T47D (cell line): ENCODE data around the gene GRK1.

Experiments
- DNase-seq, 2 experiments: peaks; one replicate each; pipeline versions ENCODE4 v3.0.0 to v3.0.0-alpha.2; 2011 to 2012; ENCODE audit warnings: low read depth in 1 of 2, low spot score in 1 of 2
- JUND ChIP-seq: IDR thresholded peaks from 2 replicates; pipeline ENCODE4 v1.6.1; 2012; ENCODE audit warnings: low read depth
- in situ Hi-C: cut with HindIII; loops from 2 replicates; pipeline ENCODE4 v1.10.0; 2016; ENCODE audit warnings: low sequenced_read_pairs, low pct_unique_long_range_greater_than_20kb

GRK1 gene

GRCh38 chr13:113771709-113772331 is 104.8 kb downstream of the GRK1 start:
- in situ Hi-C loops = no loop called here
- no peak for TF ChIP-seq JUND
- no peak for DNase-seq

GRCh38 chr13:113774177-113775107 is 107.4 kb downstream of the GRK1 start:
- in situ Hi-C loops = no loop called here
- TF ChIP-seq JUND = no peak
- no peak for DNase-seq

- TF ChIP-seq JUND = no peak
- in situ Hi-C loops = no loop called here
- no peak for DNase-seq
These were observed 108.6 kb downstream of the GRK1 start for GRCh38 chr13:113775451-113776145.

- in situ Hi-C loops = no loop called here
- no peak for DNase-seq
- no peak for TF ChIP-seq JUND
These were observed 109.5 kb downstream of the GRK1 start for GRCh38 chr13:113776231-113777125.

GRCh38 chr13:113777311-113778260 is 110.6 kb downstream of the GRK1 start:
- in situ Hi-C loops = no loop called here
- TF ChIP-seq JUND = no peak
- peak; percentile 65 to 84 for DNase-seq

GRCh38 chr13:113781571-113781970 is 114.6 kb downstream of the GRK1 start:
- in situ Hi-C loops = no loop called here
- TF ChIP-seq JUND = no peak
- DNase-seq = no peak

GRCh38 chr13:113782472-113782871 is 115.5 kb downstream of the GRK1 start:
- in situ Hi-C loops = no loop called here
- TF ChIP-seq JUND = no peak
- DNase-seq = no peak

GRCh38 chr13:113783200-113783881 is 116.3 kb downstream of the GRK1 start:
- in situ Hi-C loops = no loop called here
- TF ChIP-seq JUND = no peak

GRCh38 chr13:113783966-113784644 is 117.1 kb downstream of the GRK1 start:
- in situ Hi-C loops = no loop called here
- no peak for DNase-seq

More at GRCh38 chr13:113783200-113783881, 116.3 kb downstream of the GRK1 start:
- DNase-seq = peak in 1 of 2 experiments; percentile 24

GRCh38 chr13:113784645-113785024 is 117.6 kb downstream of the GRK1 start:
- no peak for DNase-seq
- in situ Hi-C loops = no loop called here
- no peak for TF ChIP-seq JUND

More at GRCh38 chr13:113783966-113784644, 117.1 kb downstream of the GRK1 start:
- TF ChIP-seq JUND = no peak
